Measurements from ENCODE around the gene TBC1D22A. TPM values are rescaled to one million over a fixed set of nuclear protein-coding genes. Genes with fewer than 3 reads are reported as not detected.

The TBC1D22A gene
- total RNA-seq, 1 experiment from 2014 or later, result 20.9 TPM

DNA sequence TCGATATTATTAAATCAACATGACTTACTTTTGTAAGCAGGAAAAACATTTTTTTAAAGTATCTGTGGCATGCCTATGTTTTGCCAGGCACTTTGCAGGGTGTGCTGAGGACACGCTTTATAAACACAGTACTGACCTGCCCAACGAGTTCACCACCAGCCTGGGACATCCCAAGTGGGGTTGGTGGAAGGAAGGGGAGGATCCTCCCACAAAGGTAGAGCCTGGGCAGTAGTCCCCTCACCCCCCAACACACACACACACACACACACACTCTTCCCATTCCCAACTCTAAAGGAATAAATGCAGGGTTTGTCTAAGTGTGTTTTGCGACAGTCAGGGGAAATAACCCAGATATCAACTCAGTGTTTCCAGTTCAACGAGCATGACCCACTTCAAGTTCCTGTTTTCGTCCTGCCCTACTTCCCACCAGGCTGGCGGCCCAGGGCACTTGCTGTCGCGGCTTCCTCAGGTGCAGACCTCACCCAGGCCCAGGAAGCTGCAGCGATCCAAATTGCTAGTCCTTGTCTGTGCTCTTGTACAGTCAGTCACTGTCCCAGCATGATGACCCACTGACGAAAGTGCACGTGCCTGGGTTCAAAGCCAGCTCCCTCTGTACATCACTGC, 27.5 kb upstream of the TBC1D22A start:
- Histone ChIP-seq H3K27ac (ENCODE audit: low read depth, low read length) (no peak overlapping the region), H3K9me2 (ENCODE audit: insufficient read depth) (no peaks in the 10 kb centered on the region), H2AFZ (ENCODE audit: low read depth, low read length, poor library complexity, severe bottlenecking) (no peak overlapping the region), H3K4me3 (replicated peaks in 1 of 2; ENCODE audit: low read depth in 1 of 2, low read length in 2 of 2) (no peak overlapping the region), H3K79me2 (ENCODE audit: insufficient read depth, low read length) (peaks cover 57% of the 10 kb centered on the region), H3K27me3 (ENCODE audit: insufficient read depth, low read length) (no peaks in the 10 kb centered on the region), H3K9ac (ENCODE audit: low read length) (no peak overlapping the region), H3K4me1 (ENCODE audit: control insufficient read depth in 1 of 2, insufficient read depth in 2 of 2, low read length in 2 of 2) (peaks cover 34 to 41% of the 10 kb centered on the region in 2 experiments), H3K36me3 (ENCODE audit: control insufficient read depth in 1 of 2, insufficient read depth in 2 of 2, low read length in 2 of 2) (no peaks in the 10 kb centered on the region), H3K4me2 (ENCODE audit: low read length) (no peak overlapping the region), H3K9me3 (ENCODE audit: control insufficient read depth in 1 of 2, insufficient read depth in 1 of 2, low read depth in 1 of 2, low read length in 2 of 2) (no peaks in the 10 kb centered on the region), H4K20me1 (ENCODE audit: insufficient read depth) (no peaks in the 10 kb centered on the region)
- ATAC-seq (no peak), DNase-seq (ENCODE audit: low read depth, low spot score) (no peak)
- TF ChIP-seq SP1 (IDR thresholded peaks at IDR 0.05; ENCODE audit: low read depth), result no peak
- TF ChIP-seq, protein P1, sequence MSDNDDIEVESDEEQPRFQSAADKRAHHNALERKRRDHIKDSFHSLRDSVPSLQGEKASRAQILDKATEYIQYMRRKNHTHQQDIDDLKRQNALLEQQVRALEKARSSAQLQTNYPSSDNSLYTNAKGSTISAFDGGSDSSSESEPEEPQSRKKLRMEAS (IDR thresholded peaks at IDR 0.05), result no peak
- TF ChIP-seq, protein P2, sequence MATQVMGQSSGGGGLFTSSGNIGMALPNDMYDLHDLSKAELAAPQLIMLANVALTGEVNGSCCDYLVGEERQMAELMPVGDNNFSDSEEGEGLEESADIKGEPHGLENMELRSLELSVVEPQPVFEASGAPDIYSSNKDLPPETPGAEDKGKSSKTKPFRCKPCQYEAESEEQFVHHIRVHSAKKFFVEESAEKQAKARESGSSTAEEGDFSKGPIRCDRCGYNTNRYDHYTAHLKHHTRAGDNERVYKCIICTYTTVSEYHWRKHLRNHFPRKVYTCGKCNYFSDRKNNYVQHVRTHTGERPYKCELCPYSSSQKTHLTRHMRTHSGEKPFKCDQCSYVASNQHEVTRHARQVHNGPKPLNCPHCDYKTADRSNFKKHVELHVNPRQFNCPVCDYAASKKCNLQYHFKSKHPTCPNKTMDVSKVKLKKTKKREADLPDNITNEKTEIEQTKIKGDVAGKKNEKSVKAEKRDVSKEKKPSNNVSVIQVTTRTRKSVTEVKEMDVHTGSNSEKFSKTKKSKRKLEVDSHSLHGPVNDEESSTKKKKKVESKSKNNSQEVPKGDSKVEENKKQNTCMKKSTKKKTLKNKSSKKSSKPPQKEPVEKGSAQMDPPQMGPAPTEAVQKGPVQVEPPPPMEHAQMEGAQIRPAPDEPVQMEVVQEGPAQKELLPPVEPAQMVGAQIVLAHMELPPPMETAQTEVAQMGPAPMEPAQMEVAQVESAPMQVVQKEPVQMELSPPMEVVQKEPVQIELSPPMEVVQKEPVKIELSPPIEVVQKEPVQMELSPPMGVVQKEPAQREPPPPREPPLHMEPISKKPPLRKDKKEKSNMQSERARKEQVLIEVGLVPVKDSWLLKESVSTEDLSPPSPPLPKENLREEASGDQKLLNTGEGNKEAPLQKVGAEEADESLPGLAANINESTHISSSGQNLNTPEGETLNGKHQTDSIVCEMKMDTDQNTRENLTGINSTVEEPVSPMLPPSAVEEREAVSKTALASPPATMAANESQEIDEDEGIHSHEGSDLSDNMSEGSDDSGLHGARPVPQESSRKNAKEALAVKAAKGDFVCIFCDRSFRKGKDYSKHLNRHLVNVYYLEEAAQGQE (IDR thresholded peaks at IDR 0.05; ENCODE audit: low read depth), result no peak
- no peak for TF ChIP-seq SRF (IDR thresholded peaks at IDR 0.05; ENCODE audit: low read depth)
- no peak for TF ChIP-seq POLR2AphosphoS5 (IDR thresholded peaks at IDR 0.05; ENCODE audit: low read depth, low read length)
- TF ChIP-seq ZNF274 (IDR thresholded peaks at IDR 0.05; ENCODE audit: low read depth, low read length), result no peak
- TF ChIP-seq CBX3 (IDR thresholded peaks at IDR 0.05; ENCODE audit: low read depth), result no peak
- TF ChIP-seq EZH2phosphoT487 (IDR thresholded peaks at IDR 0.05; ENCODE audit: borderline replicate concordance), result no peak
- TF ChIP-seq RAD21 (IDR thresholded peaks at IDR 0.05; ENCODE audit: low read depth), result no peak
- no peak for TF ChIP-seq EZH2 (IDR thresholded peaks at IDR 0.05)
- TF ChIP-seq, protein P3, sequence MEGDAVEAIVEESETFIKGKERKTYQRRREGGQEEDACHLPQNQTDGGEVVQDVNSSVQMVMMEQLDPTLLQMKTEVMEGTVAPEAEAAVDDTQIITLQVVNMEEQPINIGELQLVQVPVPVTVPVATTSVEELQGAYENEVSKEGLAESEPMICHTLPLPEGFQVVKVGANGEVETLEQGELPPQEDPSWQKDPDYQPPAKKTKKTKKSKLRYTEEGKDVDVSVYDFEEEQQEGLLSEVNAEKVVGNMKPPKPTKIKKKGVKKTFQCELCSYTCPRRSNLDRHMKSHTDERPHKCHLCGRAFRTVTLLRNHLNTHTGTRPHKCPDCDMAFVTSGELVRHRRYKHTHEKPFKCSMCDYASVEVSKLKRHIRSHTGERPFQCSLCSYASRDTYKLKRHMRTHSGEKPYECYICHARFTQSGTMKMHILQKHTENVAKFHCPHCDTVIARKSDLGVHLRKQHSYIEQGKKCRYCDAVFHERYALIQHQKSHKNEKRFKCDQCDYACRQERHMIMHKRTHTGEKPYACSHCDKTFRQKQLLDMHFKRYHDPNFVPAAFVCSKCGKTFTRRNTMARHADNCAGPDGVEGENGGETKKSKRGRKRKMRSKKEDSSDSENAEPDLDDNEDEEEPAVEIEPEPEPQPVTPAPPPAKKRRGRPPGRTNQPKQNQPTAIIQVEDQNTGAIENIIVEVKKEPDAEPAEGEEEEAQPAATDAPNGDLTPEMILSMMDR (IDR thresholded peaks at IDR 0.05 in 2 of 3, conservative IDR thresholded peaks at IDR 0.05 in 1 of 3; ENCODE audit: borderline replicate concordance in 1 of 3, insufficient read depth in 1 of 3, low read depth in 2 of 3, low read length in 2 of 3), result no peak
- TF ChIP-seq, protein P4, sequence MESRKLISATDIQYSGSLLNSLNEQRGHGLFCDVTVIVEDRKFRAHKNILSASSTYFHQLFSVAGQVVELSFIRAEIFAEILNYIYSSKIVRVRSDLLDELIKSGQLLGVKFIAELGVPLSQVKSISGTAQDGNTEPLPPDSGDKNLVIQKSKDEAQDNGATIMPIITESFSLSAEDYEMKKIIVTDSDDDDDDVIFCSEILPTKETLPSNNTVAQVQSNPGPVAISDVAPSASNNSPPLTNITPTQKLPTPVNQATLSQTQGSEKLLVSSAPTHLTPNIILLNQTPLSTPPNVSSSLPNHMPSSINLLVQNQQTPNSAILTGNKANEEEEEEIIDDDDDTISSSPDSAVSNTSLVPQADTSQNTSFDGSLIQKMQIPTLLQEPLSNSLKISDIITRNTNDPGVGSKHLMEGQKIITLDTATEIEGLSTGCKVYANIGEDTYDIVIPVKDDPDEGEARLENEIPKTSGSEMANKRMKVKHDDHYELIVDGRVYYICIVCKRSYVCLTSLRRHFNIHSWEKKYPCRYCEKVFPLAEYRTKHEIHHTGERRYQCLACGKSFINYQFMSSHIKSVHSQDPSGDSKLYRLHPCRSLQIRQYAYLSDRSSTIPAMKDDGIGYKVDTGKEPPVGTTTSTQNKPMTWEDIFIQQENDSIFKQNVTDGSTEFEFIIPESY (IDR thresholded peaks at IDR 0.05; ENCODE audit: extremely low read depth, insufficient replicate concordance, low read length), result no peak
- no peak for TF ChIP-seq FOSL1 (IDR thresholded peaks at IDR 0.05; ENCODE audit: low read depth)
- TF ChIP-seq JUND (IDR thresholded peaks at IDR 0.05), result no peak
- TF ChIP-seq ZFX (IDR thresholded peaks at IDR 0.05), result no peak
- ChIA-PET POLR2A (no interaction called here), RAD21 (ENCODE audit: low non-redundant PET in 1 of 2, low total read pairs in 2 of 2, uncharacterized antibody in 2 of 2, unreplicated experiment in 2 of 2) (no interaction called here), CTCF (interaction anchor here (1.2 kb wide), 1 partner anchor 171 kb away, joined by 4 read pairs; no protein-coding TSS in a partner anchor)
- intact Hi-C loops (cut with micrococcal nuclease), result loop anchor here (5.0 kb wide), 1 partner anchor 173 kb away; no protein-coding TSS in a partner anchor
- BruUV-seq (replicated peaks), result no TSS peak
